Kidney (tissue), 14 donors: Measurements from ENCODE around the gene PCDH1. TPM values are rescaled to one million over a fixed set of nuclear protein-coding genes. Genes with fewer than 3 reads are reported as not detected.
A peak's percentile ranks its signal among the peaks of the same experiment; 100 is the strongest.

Experiments used
- DNase-seq, 5 donors: peaks; one replicate each; pipeline ENCODE4 v3.0.0-alpha.2; 2013 to 2020
- FAIRE-seq: peaks from 2 replicates; lab custom pipeline; 2012; peaks lifted over from hg19 to GRCh38; lab: Jason Lieb, UNC
- H3K27ac ChIP-seq, 2 donors: one replicate each; pipeline ENCODE4 v1.7.0; 2013; ENCODE audit warnings: low read depth in 2 of 2, low read length in 2 of 2, inconsistent platforms in 1 of 2
- H3K27me3 ChIP-seq: one replicate; pipeline ENCODE4 v1.7.1; 2013; ENCODE audit warnings: low read length, inconsistent platforms; ENCODE audit not compliant: control insufficient read depth, insufficient read depth
- H3K36me3 ChIP-seq, 3 donors: one replicate each; pipeline versions ENCODE4 v1.7.0 to v1.7.1; 2013; ENCODE audit warnings: low read length in 3 of 3, control low read depth in 1 of 3, inconsistent platforms in 1 of 3; ENCODE audit not compliant: insufficient read depth in 3 of 3, control insufficient read depth in 2 of 3
- H3K4me1 ChIP-seq, 3 donors: one replicate each; pipeline versions ENCODE4 v1.7.0 to v1.7.1; 2013; ENCODE audit warnings: low read length in 3 of 3, inconsistent platforms in 1 of 3, low read depth in 1 of 3; ENCODE audit not compliant: control insufficient read depth in 2 of 3, insufficient read depth in 2 of 3
- H3K4me3 ChIP-seq, 3 donors: one replicate each; pipeline versions ENCODE4 v1.7.0 to v1.8.1; 2013; ENCODE audit warnings: low read length in 3 of 3, control low read depth in 1 of 3, inconsistent platforms in 1 of 3
- H3K9ac ChIP-seq, 3 donors: one replicate each; pipeline versions ENCODE4 v1.7.0 to v1.7.1; 2013; ENCODE audit warnings: low read length in 3 of 3, control low read depth in 1 of 3, inconsistent platforms in 1 of 3
- H3K9me3 ChIP-seq, 3 donors: one replicate each; pipeline versions ENCODE4 v1.7.0 to v1.7.1; 2013; ENCODE audit warnings: low read length in 3 of 3, control low read depth in 1 of 3, inconsistent platforms in 1 of 3; ENCODE audit not compliant: control insufficient read depth in 2 of 3, insufficient read depth in 1 of 3
- CTCF ChIP-seq: IDR thresholded peaks from 3 replicates; pipeline ENCODE4 v1.5.1; 2012; ENCODE audit warnings: mild to moderate bottlenecking, moderate library complexity, borderline replicate concordance; ENCODE audit not compliant: insufficient read depth; ENCODE audit errors: extremely low read depth
- intact Hi-C: fragments of 100-400 bp; cut with DNase I; formaldehyde crosslinking; loops from one replicate; pipeline ENCODE4 v1.11.1; 2022
- polyA plus RNA-seq: library from polyadenylated mRNA; stranded (reverse); fragments of 350-450 nt; fragmentation: Illumina TruSeq; extraction: RNeasy Lipid Tissue Mini Kit (QIAGEN cat#74804); gene quantifications from one replicate; pipeline ENCODE4 v1.2.3, GENCODE V29; 2014; ENCODE audit warnings: low read depth, low replicate concordance; ENCODE audit not compliant: insufficient read depth
- total RNA-seq: library from RNA; stranded (reverse); fragmentation: NEBNext Ultra II Directional; extraction: Animal tissue kit (Norgen Biotek cat#: 25700); gene quantifications from one replicate; pipeline ENCODE4 v1.2.1, GENCODE V29; 2021
- donor health status: control.
- donor health status: control.
- donor health status: control.
- donor health status: control.
- donor health status: control.
- donor health status: DM: yes; HTN: yes; CAD: no.
- donor health status: Normal renal cell carcinoma (clear cell type).

Gene PCDH1
- total and polyA plus RNA-seq, 2 donors from 2014 or later, result 37.3 to 147 TPM

DNA sequence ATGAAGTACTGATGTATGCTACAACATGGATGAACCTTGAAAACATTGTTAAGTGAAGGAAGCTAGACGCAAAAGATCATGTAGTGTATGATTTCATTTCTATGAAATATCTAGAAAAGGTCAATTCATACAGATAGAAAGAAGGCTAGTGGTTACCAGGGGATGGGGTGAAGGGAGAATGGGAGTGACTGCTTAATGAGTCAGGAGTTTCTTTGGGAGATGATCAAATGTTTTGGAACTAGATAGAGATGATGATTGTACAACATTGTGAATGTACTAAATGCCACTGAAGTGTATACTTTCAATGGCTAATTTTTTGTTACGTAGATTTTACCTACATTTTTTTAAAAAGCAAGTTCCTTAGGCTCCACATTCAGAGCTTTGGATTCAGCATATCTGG lies 30.6 kb upstream of the PCDH1 start:
- H3K27ac ChIP-seq, result no peak overlapping the region
- DNase-seq (no peak), FAIRE-seq (no peak)
- H3K36me3 ChIP-seq, result no peaks in the 10 kb centered on the region
- H3K4me3 ChIP-seq, result no peak overlapping the region
- no peaks in the 10 kb centered on the region for H3K9me3 ChIP-seq
- intact Hi-C loops, result no loop called here
- TF ChIP-seq CTCF, result no peak
- no peak overlapping the region for H3K9ac ChIP-seq
- H3K27me3 ChIP-seq, result no peaks in the 10 kb centered on the region
- H3K4me1 ChIP-seq, result peaks cover 0 to 4% (median 0%) of the 10 kb centered on the region in 3 donors

DNA sequence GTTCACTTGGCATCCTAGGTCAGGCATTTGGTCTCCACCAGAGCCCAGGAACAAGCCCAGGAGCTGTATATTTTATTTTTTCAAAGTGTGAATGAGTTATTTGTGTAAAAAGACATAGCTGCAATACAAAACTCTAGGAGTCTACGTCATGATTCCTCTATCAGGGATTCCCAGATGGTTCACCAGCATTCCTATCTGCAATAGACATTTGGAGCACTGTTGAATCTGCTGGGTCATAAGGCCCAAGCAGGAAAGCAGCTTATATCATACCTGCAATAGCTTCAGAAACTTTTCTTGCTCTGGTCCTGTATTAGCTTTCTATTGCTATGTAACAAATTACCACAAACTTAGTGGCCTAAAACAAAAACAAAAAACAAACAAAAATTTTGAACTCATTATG lies 28.8 kb upstream of the PCDH1 start:
- Histone ChIP-seq H3K27me3 (no peaks in the 10 kb centered on the region), H3K36me3 (no peaks in the 10 kb centered on the region), H3K9me3 (no peaks in the 10 kb centered on the region), H3K4me1 (peaks cover 0 to 3% (median 0%) of the 10 kb centered on the region in 3 donors), H3K27ac (no peak overlapping the region), H3K4me3 (no peak overlapping the region), H3K9ac (no peak overlapping the region)
- no peak for FAIRE-seq
- intact Hi-C loops, result no loop called here
- no peak for TF ChIP-seq CTCF
- no peak for DNase-seq

- no peak overlapping the region for H3K4me3 ChIP-seq
- intact Hi-C loops, result no loop called here
- DNase-seq, result no peak
- no peaks in the 10 kb centered on the region for H3K9me3 ChIP-seq
- FAIRE-seq, result no peak
- H3K27me3 ChIP-seq, result no peaks in the 10 kb centered on the region
- H3K4me1 ChIP-seq, result peaks cover 0 to 3% (median 0%) of the 10 kb centered on the region in 3 donors
- H3K9ac ChIP-seq, result no peak overlapping the region
- H3K27ac ChIP-seq, result no peak overlapping the region
- H3K36me3 ChIP-seq, result no peaks in the 10 kb centered on the region
- TF ChIP-seq CTCF, result no peak
Observed at GRCh38 chr5:141906517-141906916, 28.3 kb upstream of the PCDH1 start.

DNA sequence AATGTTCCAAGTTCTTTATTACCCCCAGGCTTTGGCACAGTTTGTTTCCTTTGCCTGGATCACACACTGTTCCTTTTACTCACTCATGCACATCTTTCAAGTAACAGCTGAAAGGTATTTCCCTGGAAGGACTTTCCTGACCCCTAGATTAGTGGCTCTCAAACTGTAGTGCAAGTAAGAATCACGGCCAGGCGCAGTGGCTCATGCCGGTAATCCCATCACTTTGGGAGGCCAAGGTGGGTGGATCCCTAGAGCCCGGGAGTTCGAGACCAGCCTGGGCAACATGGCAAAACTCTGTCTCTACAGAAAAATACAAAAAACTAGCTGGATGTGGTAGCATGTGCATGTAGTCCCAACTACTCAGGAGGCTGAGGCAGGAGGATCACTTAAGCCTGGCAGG lies 26.3 kb upstream of the PCDH1 start:
- H3K9me3 ChIP-seq, result no peaks in the 10 kb centered on the region
- no peak overlapping the region for H3K4me3 ChIP-seq
- FAIRE-seq (no peak), DNase-seq (peak in 1 of 5 donors; percentile 80)
- no peaks in the 10 kb centered on the region for H3K36me3 ChIP-seq
- intact Hi-C loops, result no loop called here
- no peak for TF ChIP-seq CTCF
- no peak overlapping the region for H3K9ac ChIP-seq
- H3K27me3 ChIP-seq, result no peaks in the 10 kb centered on the region
- peaks cover 0 to 3% (median 0%) of the 10 kb centered on the region in 3 donors for H3K4me1 ChIP-seq
- H3K27ac ChIP-seq, result no peak overlapping the region
